SK-N-MC (cell line): ENCODE data around the gene TXK.

ENCODE experiments used
- EZH2 ChIP-seq: fragments of 200-600 bp; sonication (generic); IDR thresholded peaks from one replicate; pipeline ENCODE4 v1.6.1; 2017; ENCODE audit warnings: antibody characterized with exemption
- FOXP2 ChIP-seq: optimal IDR thresholded peaks from 2 replicates; pipeline ENCODE3; 2011; ENCODE audit warnings: mild to moderate bottlenecking, moderate library complexity; ENCODE audit not compliant: insufficient read depth; ENCODE audit errors: extremely low read length, control extremely low read depth
- POLR2AphosphoS5 ChIP-seq: IDR thresholded peaks from 2 replicates; pipeline ENCODE4 v1.6.1; 2012; ENCODE audit warnings: mild to moderate bottlenecking, low read depth, low read length, borderline replicate concordance

GRCh38 chr4:48180234-48180633 is 46.2 kb upstream of the TXK start:
- TF ChIP-seq POLR2AphosphoS5 (no peak), EZH2 (no peak), FOXP2 (no peak)
